ENCODE results near the gene CORO1C. TPM values are rescaled to one million over a fixed set of nuclear protein-coding genes. Genes with fewer than 3 reads are reported as not detected.

CORO1C gene
- total RNA-seq, 1 donor from 2014 or later = 307 TPM

- no peaks in the 10 kb centered on the region for H3K27me3 ChIP-seq (ENCODE audit: low read depth)
- no peak for TF ChIP-seq CTCF (IDR thresholded peaks at IDR 0.05)
- H3K9me3 ChIP-seq = no peaks in the 10 kb centered on the region
- no peaks in the 10 kb centered on the region for H3K36me3 ChIP-seq
- DNase-seq = no peak
- ATAC-seq = peak; percentile 37 to 54
- H3K4me1 ChIP-seq = peaks cover 50% of the 10 kb centered on the region
- H3K27ac ChIP-seq = no peak overlapping the region
- no peak overlapping the region for H3K4me3 ChIP-seq
- intact Hi-C loops (cut with DNase I) = no loop called here
Measured at GRCh38 chr12:108613548-108613947, 117.8 kb downstream of the CORO1C start.

GRCh38 chr12:108612788-108613282, 118.5 kb downstream of the CORO1C start:
- Histone ChIP-seq H3K27ac (no peak overlapping the region), H3K4me1 (peaks cover 43% of the 10 kb centered on the region), H3K4me3 (no peak overlapping the region), H3K27me3 (ENCODE audit: low read depth) (no peaks in the 10 kb centered on the region), H3K36me3 (no peaks in the 10 kb centered on the region), H3K9me3 (no peaks in the 10 kb centered on the region)
- intact Hi-C loops (cut with DNase I) = no loop called here
- no peak for DNase-seq
- ATAC-seq = no peak
- TF ChIP-seq CTCF (IDR thresholded peaks at IDR 0.05) = no peak

GRCh38 chr12:108611884-108612415, 119.4 kb downstream of the CORO1C start:
- no peak for ATAC-seq

GRCh38 chr12:108610856-108611605, 120.3 kb downstream of the CORO1C start:
- TF ChIP-seq CTCF (IDR thresholded peaks at IDR 0.05) = no peak
- Histone ChIP-seq H3K4me1 (peaks cover 29% of the 10 kb centered on the region), H3K36me3 (no peaks in the 10 kb centered on the region), H3K27ac (no peak overlapping the region), H3K27me3 (ENCODE audit: low read depth) (no peaks in the 10 kb centered on the region), H3K9me3 (no peaks in the 10 kb centered on the region), H3K4me3 (no peak overlapping the region)
- intact Hi-C loops (cut with DNase I) = no loop called here
- DNase-seq (no peak), ATAC-seq (no peak)

More at GRCh38 chr12:108611884-108612415, 119.4 kb downstream of the CORO1C start:
- peak; percentile 55 for TF ChIP-seq CTCF (IDR thresholded peaks at IDR 0.05)
- Histone ChIP-seq H3K27me3 (ENCODE audit: low read depth) (no peaks in the 10 kb centered on the region), H3K36me3 (no peaks in the 10 kb centered on the region), H3K4me3 (no peak overlapping the region), H3K4me1 (peaks cover 34% of the 10 kb centered on the region), H3K27ac (no peak overlapping the region), H3K9me3 (no peaks in the 10 kb centered on the region)
- intact Hi-C loops (cut with DNase I) = no loop called here
- DNase-seq = no peak

- intact Hi-C loops (cut with DNase I) = no loop called here
- H3K36me3 ChIP-seq = no peaks in the 10 kb centered on the region
- H3K27ac ChIP-seq = no peak overlapping the region
- DNase-seq (no peak), ATAC-seq (no peak)
- no peaks in the 10 kb centered on the region for H3K27me3 ChIP-seq (ENCODE audit: low read depth)
- no peak overlapping the region for H3K4me3 ChIP-seq
- no peaks in the 10 kb centered on the region for H3K9me3 ChIP-seq
- no peak for TF ChIP-seq CTCF (IDR thresholded peaks at IDR 0.05)
- H3K4me1 ChIP-seq = peaks cover 29% of the 10 kb centered on the region
Measured at GRCh38 chr12:108610336-108610815, 120.9 kb downstream of the CORO1C start.

Data from lower lobe of right lung (tissue), 2 donors.